ENCODE results near the gene PAIP1.

- TF ChIP-seq CTCF (IDR thresholded peaks at IDR 0.05 in 4 of 5, conservative IDR thresholded peaks at IDR 0.05 in 1 of 5): no peak
- TF ChIP-seq POLR2A (IDR thresholded peaks at IDR 0.05): no peak
These were observed 32.0 kb upstream of the PAIP1 start for GRCh38 chr5:43588842-43589241.
